ENCODE measurements around the gene AKT2. TPM values are rescaled to one million over a fixed set of nuclear protein-coding genes. Genes with fewer than 3 reads are reported as not detected.

Gene AKT2
- total and polyA plus RNA-seq, 2 of the 8 experiments (the other 6 are each of a cell fraction or from before 2014, with no cell fraction given) = 151 to 183 TPM

DNA sequence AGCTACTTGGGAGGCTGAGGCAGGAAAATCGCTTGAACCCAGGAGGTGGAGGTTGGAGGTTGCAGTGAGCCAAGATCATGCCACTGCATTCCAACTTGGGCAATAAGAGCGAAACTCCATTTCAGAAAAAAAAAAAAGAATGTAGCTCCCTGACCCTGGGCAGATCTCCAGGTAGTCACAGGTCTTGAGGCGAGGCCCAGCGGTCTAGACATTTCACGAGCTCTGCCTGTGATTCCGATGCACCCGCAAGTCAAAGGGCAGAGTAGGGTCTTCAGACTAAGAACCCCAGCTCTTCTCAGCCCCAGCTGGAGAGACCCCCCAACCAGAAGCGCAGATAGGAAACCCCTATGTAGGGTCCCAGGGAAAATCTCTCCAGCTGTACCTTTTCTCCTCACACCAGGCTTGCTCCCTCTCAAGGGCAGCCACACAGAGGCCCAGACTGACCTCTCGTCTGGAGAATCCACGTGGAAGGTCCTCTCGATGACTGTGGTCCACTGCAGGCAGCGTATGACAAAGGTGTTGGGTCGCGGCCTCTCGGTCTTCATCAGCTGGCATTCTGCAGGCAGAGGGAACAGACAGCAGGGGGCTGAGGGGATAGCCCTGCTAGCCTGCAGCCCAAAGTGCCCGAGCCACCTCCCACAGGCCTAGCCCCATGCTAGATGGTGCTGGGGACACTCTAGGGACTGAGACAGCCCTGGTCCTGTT is 30.3 kb downstream of the AKT2 start:
- CTCF ChIA-PET (ENCODE audit: partially characterized antibody) = interaction anchor here (0.7 to 2.5 kb wide), 3 partner anchors 9 to 18 kb away, joined by 3 to 9 read pairs (median 8); no protein-coding TSS in a partner anchor
- no peak overlapping the region for H3K18ac ChIP-seq (ENCODE audit: extremely low read depth, low read length)
- H2BK15ac ChIP-seq (ENCODE audit: low read length) = no peak overlapping the region
- H3K27me3 ChIP-seq (replicated peaks in 1 of 4; ENCODE audit: control insufficient read depth in 3 of 4, extremely low read depth in 1 of 4, insufficient read depth in 3 of 4, low read length in 3 of 4) = no peaks in the 10 kb centered on the region
- POLR2A ChIA-PET (ENCODE audit: partially characterized antibody) = interaction anchor here (1.2 to 1.9 kb wide), 2 partner anchors 9 to 32 kb away, joined by 4 to 7 read pairs; no protein-coding TSS in a partner anchor
- H3K79me1 ChIP-seq (ENCODE audit: low read depth, low read length) = no peaks in the 10 kb centered on the region; the same call in 1 of the 2 replicates
- peaks cover 0 to 6% (median 4%) of the 10 kb centered on the region in 4 experiments; a peak in 6 of 7 replicates for H3K4me1 ChIP-seq (replicated peaks in 1 of 4; ENCODE audit: control insufficient read depth in 3 of 4, insufficient read depth in 4 of 4, low read length in 3 of 4)
- peaks cover 7 to 27% (median 13%) of the 10 kb centered on the region in 4 experiments; a peak in 5 of 8 replicates for H3K36me3 ChIP-seq (ENCODE audit: control insufficient read depth in 2 of 4, insufficient read depth in 4 of 4, low read length in 3 of 4)
- no peak overlapping the region; the same call in 1 of the 2 replicates for H4K8ac ChIP-seq (ENCODE audit: extremely low read depth, insufficient read depth, low read length)
- no peaks in the 10 kb centered on the region for H3K9me3 ChIP-seq (ENCODE audit: insufficient read depth in 2 of 2, low read depth in 1 of 2, low read length in 1 of 2)
- no peak overlapping the region for H4K91ac ChIP-seq (replicated peaks; ENCODE audit: insufficient read length, low read length)
- no peak for DNase-seq (ENCODE audit: low read depth in 1 of 2, low spot score in 2 of 2)
- H2BK12ac ChIP-seq (ENCODE audit: low read depth, low read length) = no peak overlapping the region
- H2AK5ac ChIP-seq (ENCODE audit: low read depth, low read length) = no peak overlapping the region
- H3K4me2 ChIP-seq (ENCODE audit: insufficient read depth in 1 of 2, low read depth in 2 of 2, low read length in 2 of 2) = no peak overlapping the region
- no peak overlapping the region for H3K9ac ChIP-seq (replicated peaks in 1 of 4; ENCODE audit: extremely low read depth in 1 of 4, low read depth in 3 of 4, low read length in 3 of 4)
- no peak overlapping the region for H3K27ac ChIP-seq (ENCODE audit: low read depth, low read length)
- H3K23ac ChIP-seq (ENCODE audit: insufficient read length) = no peak overlapping the region
- no peak overlapping the region for H3K14ac ChIP-seq (ENCODE audit: insufficient read length)
- H4K5ac ChIP-seq (ENCODE audit: insufficient read length, low read depth, low read length) = no peak overlapping the region
- 90% methylated on average over 15 of the region's 16 CpGs; no CpG with 5 or more reads in 1 of the 2 experiments for WGBS, 2 experiments (ENCODE audit: extremely low coverage in 1 of 2, insufficient coverage in 1 of 2, insufficient read length in 1 of 2, insufficient replicate concordance in 2 of 2, low coverage in 1 of 2, low lambda C conversion rate in 2 of 2, missing lambda C conversion rate in 1 of 2)
- no peak for FAIRE-seq
- H2BK120ac ChIP-seq (replicated peaks; ENCODE audit: low read depth, low read length) = no peak overlapping the region
- no peak overlapping the region for H3K4me3 ChIP-seq (ENCODE audit: extremely low read depth in 1 of 4, insufficient read depth in 2 of 4, low read depth in 3 of 4, low read length in 4 of 4)
- no peak overlapping the region for H2BK20ac ChIP-seq (ENCODE audit: low read length)
- TF ChIP-seq RXRA (IDR thresholded peaks at IDR 0.05; ENCODE audit: insufficient read depth, low read depth, low read length) (no peak), CHD1 (IDR thresholded peaks at IDR 0.05; ENCODE audit: low read depth, low read length) (no peak), CHD2 (IDR thresholded peaks at IDR 0.05; ENCODE audit: low read length) (no peak), ASH2L (IDR thresholded peaks at IDR 0.05; ENCODE audit: low read length) (no peak), CBX8 (IDR thresholded peaks at IDR 0.05; ENCODE audit: borderline replicate concordance, low read depth, low read length) (no peak), SP1 (IDR thresholded peaks at IDR 0.05; ENCODE audit: low read depth, low read length) (no peak), CBX5 (IDR thresholded peaks at IDR 0.05; ENCODE audit: low read depth, low read length) (no peak), HDAC6 (IDR thresholded peaks at IDR 0.05; ENCODE audit: low read depth, low read length) (no peak), TBP (IDR thresholded peaks at IDR 0.05; ENCODE audit: low read depth, low read length) (no peak), YY1 (IDR thresholded peaks at IDR 0.05; ENCODE audit: low read depth, low read length) (no peak), CEBPB (IDR thresholded peaks at IDR 0.05; ENCODE audit: low read depth, low read length) (no peak)
- TF ChIP-seq, protein P1, sequence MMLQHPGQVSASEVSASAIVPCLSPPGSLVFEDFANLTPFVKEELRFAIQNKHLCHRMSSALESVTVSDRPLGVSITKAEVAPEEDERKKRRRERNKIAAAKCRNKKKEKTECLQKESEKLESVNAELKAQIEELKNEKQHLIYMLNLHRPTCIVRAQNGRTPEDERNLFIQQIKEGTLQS (IDR thresholded peaks at IDR 0.05; ENCODE audit: insufficient read depth, low read depth, low read length) = no peak
- no peaks in the 10 kb centered on the region; the same call in 1 of the 2 replicates for H3K23me2 ChIP-seq (ENCODE audit: low read depth, low read length)
- H3K79me2 ChIP-seq (ENCODE audit: control insufficient read depth in 1 of 2, insufficient read depth in 2 of 2, low read length in 2 of 2) = peaks cover 0 to 9% of the 10 kb centered on the region in 2 experiments; a peak in 1 of 4 replicates
- no peak overlapping the region for H2BK5ac ChIP-seq (ENCODE audit: low read depth, low read length)
- H4K20me1 ChIP-seq (replicated peaks in 1 of 2; ENCODE audit: control insufficient read depth in 1 of 2, insufficient read depth in 2 of 2, low read length in 2 of 2) = peaks cover 0 to 11% of the 10 kb centered on the region in 2 experiments
- no peak overlapping the region for H2AFZ ChIP-seq (ENCODE audit: low read length)
- H3K56ac ChIP-seq (replicated peaks; ENCODE audit: insufficient read length, low read depth, low read length) = no peak overlapping the region
- no peak overlapping the region for H3K4ac ChIP-seq (replicated peaks; ENCODE audit: insufficient read length, low read depth, low read length)

All from H1 (cell line).